GM19023 (cell line): Measurements from ENCODE around the gene FREM2.

Experiments
- ATAC-seq: cut with Tn5 transposase; IDR thresholded peaks from one replicate; pipeline ENCODE4 v1.9.1; 2021; ENCODE audit warnings: mild to moderate bottlenecking, moderate library complexity; ENCODE audit not compliant: unreplicated experiment

The FREM2 gene

DNA sequence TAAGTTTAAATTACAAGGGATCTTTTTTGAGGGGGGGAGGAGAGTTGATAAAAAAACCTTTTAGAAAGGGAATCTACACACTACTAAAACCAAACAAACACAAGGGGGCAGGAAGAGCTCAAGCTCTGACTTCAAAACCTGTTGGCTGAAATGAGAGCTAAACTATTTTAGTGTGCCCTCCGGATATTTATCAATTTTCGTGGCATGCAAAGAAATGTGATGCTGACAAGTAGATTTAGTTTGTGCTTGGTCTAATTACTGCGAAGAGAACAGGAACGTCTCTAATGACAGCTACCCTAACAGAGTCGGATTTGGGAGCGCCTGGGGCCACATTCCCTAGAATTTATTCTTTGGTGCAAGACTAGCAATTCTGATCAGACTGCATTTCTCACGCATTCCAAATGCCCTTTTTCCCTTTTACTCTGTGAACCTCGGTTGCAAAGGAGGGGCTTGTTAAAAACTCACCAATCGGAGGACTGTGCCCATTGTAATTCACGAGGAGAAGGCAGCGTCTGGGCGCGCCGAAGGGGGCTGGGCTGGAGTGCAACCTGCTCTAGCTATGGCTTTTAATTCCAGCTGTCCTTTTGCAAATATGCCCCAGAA lies 802 bp upstream of the FREM2 start:
- ATAC-seq = no peak

DNA sequence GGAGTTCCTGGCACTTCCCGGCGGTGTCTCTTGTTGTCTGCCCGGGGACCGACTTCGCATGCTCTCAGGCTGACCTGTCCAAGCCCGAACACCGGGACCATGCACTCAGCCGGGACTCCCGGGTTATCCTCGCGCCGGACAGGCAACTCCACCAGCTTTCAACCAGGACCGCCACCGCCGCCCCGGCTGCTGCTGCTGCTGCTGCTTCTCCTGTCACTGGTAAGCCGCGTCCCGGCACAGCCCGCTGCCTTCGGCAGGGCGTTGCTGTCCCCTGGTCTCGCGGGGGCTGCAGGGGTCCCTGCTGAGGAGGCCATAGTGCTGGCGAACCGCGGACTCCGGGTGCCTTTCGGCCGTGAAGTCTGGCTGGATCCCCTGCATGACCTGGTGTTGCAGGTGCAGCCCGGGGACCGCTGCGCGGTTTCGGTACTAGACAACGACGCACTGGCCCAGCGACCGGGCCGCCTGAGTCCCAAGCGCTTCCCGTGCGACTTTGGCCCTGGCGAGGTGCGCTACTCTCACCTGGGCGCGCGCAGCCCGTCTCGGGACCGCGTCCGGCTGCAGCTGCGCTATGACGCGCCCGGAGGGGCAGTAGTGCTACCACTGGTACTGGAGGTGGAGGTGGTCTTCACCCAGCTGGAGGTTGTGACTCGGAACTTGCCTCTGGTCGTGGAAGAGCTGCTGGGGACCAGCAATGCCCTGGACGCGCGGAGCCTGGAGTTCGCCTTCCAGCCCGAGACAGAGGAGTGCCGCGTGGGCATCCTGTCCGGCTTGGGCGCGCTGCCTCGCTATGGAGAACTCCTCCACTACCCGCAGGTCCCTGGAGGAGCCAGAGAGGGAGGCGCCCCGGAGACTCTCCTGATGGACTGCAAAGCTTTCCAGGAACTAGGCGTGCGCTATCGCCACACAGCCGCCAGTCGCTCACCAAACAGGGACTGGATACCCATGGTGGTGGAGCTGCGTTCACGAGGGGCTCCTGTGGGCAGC lies 661 bp downstream of the FREM2 start:
- ATAC-seq = no peak

DNA sequence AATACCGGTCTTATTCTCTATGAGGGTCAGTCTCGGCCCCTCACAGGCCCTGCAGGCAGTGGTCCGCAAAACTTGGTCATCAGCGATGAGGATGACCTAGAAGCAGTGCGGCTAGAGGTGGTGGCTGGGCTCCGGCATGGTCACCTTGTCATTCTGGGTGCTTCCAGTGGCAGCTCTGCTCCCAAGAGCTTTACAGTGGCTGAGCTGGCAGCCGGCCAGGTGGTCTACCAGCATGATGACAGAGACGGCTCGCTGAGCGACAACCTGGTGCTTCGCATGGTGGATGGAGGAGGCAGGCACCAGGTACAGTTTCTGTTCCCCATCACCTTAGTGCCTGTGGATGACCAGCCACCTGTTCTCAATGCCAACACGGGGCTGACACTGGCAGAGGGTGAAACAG lies 1.8 kb downstream of the FREM2 start:
- no peak for ATAC-seq

DNA sequence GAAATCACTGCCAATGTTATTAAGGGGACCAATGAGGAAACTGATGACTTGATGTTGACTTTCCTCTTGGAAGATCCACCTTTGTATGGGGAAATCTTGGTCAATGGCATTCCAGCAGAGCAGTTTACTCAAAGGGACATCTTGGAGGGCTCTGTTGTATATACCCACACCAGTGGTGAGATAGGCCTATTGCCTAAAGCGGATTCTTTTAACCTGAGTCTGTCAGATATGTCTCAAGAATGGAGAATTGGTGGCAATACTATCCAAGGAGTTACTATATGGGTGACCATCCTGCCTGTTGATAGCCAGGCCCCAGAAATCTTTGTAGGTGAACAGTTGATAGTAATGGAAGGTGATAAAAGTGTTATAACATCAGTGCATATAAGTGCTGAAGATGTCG lies 3.4 kb downstream of the FREM2 start:
- no peak for ATAC-seq

DNA sequence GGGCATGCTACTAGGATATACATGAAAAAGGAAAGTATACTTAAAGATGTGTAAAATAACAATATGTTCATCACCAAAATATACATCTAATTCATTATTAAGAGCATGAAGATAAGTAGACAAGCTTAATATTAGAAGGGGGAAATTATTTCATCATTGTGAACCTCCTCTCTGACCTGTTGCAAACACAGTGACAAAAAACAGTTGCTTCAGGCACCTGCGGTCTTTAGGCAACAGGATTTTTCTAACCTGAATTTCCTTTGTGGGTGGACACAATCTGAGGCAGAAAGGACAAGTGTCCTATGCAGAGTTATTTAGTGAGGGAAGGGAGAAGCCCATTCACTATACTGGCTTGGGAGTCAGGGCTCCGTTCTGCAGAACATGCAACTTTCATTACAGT lies 6.3 kb downstream of the FREM2 start:
- no peak for ATAC-seq

DNA sequence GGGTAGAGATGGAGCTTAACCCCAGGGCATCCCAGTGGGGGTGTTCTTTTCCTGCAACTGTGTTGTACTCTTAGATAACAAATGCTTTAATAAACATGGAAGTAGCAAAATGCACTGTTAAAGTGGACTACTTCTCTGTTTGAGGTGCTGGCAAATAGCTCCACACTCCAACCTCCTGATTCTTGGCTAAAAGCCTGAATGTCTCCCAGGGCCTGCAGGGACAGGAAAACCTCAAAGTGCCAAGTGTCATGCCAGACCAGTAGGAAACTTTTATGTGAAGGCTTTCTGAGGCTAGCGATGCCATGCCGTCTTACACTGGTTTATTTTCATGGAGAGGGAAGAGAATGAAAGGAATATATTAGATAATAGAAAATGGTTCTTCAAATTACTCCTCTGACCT lies 6.8 kb downstream of the FREM2 start:
- ATAC-seq = no peak

DNA sequence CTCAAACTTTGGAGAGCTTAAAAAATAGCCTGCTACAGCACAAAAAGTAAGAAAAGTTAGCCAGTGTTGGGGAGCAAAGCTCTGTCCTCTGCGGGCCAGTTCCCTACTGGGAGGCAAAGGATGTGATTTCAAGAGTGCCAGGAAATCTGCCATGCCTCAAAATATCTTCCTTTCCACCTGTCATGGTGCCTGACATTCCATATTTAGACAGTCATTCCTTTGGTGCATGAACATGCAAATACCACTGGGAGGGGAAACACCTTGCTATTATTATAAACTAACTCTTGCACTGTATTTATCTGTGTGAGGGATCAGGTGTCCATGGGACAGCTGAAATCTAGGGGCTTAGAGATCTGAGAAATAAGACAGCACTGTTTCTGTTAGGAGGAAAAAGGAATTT lies 10.3 kb downstream of the FREM2 start:
- ATAC-seq = no peak

DNA sequence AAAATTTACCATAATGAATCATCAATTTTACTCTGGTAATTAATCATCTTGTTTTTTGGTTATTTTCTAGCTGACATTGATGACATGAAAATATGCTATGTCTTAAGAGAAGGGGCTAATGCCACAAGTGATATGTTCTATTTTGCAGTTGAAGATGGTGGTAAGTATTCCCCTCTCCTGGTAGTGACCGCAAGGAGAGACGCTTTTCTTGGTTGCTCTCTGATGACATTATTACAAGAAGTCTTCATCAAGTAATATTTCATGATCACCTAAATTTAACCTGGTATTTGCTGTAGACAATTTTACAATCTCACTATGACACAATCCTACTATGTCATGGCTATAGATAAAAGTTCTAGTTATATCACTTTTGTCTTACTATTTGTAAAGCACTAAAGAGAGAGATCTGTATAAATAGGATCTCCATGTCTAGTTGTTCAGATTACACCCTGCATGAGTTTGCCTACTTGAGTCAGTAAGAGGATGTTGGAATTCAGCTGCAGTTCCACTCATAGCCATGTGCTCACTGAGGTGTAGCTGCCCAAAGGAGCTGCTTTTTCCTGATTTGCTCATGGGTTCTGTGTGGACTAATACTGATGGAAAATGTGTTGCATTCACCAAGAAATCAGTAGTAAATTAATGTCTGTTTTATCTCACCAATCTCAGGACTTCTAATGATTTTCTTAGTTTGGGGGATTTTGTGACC lies 10.9 kb downstream of the FREM2 start:
- no peak for ATAC-seq

DNA sequence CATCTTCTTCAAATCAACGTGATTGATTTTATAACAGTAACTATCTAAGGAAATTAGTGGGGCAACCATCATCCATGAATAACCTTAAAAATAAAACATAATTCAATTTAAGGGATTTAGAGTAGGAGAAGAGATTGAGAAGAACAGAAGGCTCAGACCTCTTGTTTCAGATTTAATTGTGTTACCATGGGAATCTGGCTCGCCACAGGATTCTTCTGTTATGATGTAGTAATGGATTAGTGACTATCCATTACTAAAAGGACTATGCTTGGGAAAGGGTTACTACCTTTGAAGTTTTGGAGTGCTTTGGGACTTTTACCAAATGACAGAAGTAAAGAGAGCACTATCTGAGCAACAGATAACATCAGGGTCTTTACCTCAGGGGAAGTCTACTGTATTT lies 13.2 kb downstream of the FREM2 start:
- ATAC-seq = no peak

DNA sequence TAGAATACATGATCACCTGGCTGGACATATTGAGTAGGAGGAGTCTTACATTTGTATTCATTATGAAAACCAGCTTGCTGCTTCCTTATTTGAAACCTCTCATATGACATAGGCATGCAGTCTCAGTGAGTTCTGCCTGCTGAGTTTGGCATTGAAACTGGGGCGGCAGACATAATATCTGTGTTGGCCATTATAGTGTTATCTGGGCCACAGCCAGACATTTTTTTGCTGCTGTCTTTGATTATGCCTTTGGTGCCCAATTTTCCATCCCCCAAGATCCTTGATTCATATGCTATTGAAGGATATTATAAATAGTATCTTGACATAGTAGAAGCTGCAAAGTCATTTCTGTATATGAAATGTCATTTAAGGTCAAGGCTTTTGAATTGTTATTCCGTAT lies 15.8 kb downstream of the FREM2 start:
- no peak for ATAC-seq

DNA sequence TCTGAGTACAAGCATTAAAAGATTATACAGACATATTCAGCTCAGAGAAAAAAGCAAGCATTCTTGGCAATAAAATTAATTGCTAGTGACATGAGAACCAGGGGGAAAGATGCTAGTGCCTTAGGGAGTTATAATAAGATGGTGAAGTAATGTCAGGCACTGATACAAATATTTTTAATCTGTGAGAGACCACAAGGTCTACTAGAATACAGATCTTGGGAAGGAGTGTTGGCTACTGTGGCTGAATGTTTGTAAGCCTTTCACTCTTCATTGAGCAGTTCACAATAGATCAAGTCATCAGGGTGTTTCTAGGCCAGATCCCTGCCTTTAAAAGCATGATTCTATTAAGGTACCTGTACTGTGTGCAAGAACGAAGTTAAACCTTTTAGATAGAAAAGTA lies 16.4 kb downstream of the FREM2 start:
- ATAC-seq = no peak

DNA sequence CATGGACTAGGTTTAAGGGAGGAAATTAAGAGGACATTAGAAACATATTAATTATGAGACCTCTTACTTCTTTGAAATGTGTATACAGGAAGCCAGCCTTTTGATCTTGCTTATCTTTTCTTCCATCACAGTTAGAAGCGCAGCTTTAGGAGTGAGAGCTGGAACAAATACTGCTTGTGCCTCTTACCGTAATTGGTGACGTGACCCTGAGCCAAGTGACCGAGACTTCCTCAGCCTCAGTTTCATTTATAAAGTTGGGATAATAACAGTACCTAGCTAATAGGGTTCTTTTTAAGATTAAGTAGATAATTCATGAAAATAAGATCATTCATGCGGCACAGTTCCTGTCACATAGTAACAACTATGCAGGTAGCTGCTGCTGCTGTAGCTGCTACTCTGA lies 18.5 kb downstream of the FREM2 start:
- no peak for ATAC-seq

DNA sequence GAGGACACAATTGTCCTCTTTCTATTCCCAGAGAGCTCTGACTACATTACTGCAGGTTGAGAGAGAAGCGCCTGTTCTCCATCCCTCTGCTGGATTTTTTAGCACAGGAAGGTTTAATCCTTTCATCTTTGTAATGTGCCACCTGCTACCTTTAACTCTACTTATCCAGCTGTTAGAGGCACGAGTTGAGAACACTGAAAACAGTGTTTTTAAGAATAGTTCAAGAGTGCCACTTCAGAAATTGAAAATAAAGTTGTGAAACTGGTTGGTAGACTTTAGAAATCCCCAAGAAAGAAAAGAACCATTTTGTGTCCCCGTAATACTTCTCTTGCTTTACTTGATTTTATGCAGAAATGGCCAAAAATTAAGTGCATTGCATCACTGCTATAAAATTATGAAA lies 20.6 kb downstream of the FREM2 start:
- no peak for ATAC-seq

DNA sequence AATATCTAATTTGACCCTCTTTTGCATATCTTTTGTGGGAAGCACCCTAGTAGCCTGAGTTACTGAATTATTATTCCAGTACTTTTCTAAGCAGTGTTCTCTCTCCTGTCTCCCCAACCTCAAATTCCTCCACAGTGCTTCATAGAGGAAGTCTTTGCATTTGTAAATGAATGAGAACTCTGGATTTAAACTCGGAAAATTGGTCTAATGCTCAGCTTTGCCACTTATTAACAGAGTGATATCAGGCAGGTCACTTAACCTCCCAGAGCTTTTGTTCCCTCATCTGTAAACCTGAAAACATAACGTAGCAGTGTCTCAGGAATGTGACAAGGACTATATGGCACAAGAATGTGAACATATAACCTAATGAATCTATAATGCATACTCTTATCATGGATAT lies 26.2 kb downstream of the FREM2 start:
- ATAC-seq = no peak

DNA sequence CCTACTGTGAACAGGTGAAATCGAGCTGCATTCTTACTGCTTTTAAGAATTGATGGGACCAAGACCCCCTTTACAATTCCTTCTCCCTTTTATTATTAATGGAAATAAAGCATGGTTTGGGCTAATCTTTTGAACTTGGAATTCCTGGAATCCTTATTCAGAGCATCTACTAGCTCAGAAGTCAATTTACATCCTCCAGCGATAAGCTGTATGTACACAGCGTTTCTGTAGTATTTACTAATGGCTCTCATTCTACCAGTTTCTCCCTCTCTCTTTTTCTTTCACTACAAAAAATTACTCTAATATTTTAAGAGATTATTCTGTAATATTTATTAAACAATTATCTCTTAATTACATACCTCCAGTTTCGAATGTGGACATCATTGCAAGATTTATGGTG lies 31.5 kb downstream of the FREM2 start:
- no peak for ATAC-seq

DNA sequence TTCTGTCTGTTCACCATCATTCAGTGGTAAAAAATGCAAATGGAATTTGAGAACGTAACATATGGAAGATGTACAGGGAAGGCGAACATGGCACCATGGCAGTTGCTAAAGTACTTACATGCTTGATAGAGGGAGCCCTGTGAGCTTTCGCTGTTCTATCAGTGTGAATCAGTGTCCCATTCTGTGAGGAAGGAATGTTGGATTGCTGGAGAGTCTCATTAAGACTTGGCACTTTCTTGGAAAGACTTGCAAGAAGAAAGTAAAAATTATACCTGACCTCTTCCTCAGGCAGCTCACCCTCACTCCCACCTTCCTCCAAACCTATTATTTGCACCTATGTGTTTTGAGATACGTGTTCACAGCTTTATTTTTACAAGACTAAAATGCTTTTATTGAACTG lies 43.5 kb downstream of the FREM2 start:
- ATAC-seq = no peak

DNA sequence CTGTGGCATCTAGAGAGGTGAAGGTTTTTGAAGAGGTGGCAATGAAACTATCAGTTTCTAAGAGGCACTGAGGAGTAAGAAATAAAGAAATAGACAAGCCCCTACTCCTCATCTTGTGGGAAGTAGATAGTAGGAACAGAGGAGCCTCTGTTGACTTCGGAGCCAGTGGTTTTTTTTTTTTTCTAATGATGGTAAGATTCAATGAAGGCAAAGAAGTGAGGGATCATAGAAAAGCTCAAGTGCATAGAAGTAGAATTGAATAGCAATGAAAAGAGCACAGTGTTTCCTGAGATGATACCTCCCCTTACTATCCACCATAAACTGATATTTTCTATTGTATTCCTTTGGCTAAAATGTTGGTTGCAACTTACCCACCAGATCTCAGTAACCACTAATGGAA lies 46.3 kb downstream of the FREM2 start:
- no peak for ATAC-seq

DNA sequence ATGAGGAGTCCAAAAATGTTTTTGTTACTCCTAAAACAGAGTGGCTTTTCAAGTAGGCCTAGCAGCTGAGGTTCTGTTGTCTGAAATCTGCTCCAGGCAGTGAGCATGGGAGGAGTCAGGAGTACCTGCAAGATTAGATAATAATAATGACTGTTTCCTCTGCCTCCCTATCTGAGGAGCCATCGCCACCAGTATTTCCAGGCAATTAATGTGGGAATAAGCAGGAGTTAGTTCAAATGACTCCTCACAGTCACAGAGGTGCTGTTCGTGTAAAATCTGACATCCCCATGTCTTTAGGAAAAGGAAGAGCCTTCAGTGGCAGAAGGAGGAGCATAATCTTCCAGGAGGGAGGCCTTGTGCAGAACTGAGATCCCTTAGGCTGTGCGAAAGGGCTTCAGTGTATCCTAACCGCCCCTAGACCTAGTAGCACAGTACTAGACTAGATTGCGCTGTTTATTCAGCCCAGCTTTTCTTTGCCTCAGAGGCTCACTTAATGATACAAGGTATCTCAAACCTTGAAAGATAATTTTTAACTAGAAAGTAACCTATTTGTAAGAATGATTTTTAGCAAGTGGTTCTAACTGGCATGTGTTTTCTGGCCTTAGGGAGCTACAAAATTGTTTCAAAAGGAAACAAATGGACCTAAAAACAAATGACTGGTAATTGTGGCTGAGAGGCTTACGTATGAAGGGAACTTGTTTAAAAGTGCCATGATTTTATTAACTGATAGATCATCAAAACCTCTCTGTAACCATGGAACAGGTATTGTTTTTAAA lies 49.0 kb downstream of the FREM2 start:
- ATAC-seq = no peak

DNA sequence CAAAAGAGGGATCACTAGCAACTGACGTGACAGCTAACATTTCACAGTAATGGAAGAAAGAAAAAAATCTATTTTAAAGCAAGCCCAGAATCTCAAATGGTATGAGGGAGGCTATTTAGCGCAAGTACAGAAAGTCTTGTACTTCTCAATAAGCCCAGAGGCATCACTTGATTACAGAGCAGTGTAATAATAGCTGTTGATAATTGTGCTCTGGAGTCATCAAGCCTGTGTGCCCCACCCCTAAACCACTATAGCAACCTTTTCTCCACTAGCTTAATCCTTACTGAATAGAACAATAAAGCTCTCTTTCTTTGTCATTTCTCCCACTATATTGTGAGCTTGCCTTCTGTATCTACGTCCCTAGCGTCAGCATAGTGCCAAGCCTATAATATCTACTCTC lies 56.6 kb downstream of the FREM2 start:
- no peak for ATAC-seq

DNA sequence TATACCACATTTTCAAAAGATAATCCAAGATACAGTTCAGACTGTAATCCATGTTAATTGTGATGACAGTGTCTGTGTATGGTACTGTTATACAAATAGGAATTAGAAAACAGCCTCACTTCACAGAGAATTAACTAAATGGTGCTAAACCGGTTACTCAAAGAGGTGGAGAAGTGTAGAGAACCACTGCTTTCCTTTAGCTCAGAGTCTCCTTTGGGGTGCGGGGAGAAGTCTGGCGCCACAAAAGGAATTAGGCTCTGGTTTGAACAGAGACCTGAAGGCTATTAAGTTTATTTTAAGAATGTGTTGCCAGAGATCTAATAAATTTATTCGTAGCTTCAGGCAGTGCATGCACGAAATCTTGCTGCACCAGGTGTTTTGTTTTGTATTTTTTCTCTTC lies 65.8 kb downstream of the FREM2 start:
- no peak for ATAC-seq

DNA sequence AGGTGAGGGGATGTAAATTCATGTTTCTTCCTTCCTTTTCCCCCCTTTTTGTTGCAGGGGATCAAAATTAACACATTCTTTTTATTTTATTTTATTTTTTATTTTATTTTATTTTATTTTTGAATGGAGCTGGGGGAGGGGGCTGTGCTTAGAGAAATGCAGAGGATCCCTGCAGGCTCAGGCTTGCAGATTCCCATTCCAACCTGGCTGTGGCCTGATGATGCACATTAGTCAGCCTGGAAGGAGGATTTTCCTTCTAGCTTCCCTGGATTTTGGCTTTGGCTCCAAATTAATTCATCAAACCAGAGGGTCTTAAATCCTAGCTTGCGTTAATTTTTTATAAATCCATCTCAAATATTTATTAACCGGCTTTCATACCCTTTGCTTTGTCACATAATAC lies 67.0 kb downstream of the FREM2 start:
- no peak for ATAC-seq
